HG02981 (cell line): Measurements from ENCODE around the gene SQSTM1.

ENCODE experiments used
- ATAC-seq: cut with Tn5 transposase; IDR thresholded peaks from one replicate; pipeline ENCODE4 v1.9.1; 2021; ENCODE audit warnings: mild to moderate bottlenecking, moderate library complexity; ENCODE audit not compliant: unreplicated experiment

Gene SQSTM1

DNA sequence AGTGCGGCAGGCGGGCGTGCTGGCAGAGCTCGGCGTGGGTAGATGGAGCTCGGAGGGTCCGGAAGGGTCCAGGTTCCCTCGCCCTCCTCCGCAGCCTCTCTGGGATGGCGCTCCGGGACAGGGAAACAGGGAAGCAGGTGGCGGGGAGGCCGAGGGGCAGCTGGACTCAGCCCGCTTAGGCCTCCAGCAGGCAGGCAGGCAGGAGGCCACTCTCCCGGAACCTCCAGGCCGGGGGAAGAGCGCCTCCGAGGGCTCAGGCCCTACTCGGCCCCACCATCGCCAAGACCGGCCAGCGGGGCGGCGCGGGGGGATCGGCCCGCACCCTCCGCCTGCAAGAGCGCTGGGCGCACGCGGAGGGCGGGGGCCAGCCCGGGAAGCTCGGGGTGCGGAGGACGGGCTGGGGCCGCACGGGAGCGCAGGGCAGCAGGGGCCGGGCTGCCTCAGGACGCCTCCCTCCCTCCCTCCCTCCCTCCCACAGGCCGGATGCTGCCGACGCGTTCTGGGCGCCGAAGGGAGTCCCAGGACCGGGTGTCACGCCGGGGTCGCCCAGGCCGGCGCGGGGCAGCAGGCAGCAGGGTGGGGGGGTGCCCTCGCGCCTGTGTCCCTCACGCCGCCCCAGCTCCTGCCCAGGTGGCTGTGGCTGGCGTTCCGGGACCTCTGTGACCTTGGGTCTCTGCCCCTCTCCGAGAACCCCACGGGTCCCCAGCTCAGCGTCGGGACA, 15.0 kb upstream of the SQSTM1 start:
- peak; percentile 29 for ATAC-seq

DNA sequence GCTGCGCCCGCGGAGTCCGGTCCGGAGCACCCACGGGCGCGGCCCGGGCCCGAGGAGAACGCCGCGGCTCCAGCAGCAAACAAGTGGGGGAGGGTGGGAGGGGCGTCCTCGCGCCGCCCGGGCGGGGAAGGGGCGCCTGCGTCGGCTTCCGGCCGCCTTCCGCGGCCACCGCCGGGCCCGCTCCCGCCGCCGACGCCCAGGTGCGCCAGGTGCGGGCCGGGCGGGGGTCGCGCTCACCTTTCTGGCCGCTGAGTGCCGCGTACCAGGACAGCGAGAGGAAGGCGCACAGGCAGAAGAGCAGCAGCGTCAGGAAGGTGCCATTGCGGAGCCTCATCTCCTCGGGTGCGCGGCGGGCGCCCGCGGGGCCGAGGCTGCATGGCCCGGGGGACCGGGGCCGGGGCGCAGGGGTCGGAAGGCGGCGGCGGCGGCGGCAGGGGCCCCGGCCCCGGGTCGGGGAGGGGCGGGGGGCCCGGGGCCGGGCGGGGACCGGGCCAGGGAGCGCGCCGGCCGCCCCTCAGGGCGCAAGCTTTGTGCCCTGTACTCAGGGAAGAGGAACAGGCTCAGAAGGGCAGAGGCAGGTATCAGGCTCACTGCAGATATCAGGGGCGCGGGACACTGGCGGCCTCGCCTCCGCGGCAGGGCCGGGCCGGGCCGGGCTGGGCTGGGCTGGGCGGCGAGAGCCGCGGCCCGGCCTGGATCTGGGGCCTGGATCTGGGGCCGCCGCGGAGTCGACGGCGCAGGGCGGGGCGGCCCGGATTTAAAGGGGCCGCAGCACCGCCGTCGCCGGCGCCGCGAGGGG, 14.3 kb upstream of the SQSTM1 start, which contains the start of gene MGAT4B:
Gene MGAT4B (minus strand): TSS at position 617 of the 799 bp plus-strand sequence. CDS start 283 bp downstream, at position 334.
- peak; percentile 58 for ATAC-seq

DNA sequence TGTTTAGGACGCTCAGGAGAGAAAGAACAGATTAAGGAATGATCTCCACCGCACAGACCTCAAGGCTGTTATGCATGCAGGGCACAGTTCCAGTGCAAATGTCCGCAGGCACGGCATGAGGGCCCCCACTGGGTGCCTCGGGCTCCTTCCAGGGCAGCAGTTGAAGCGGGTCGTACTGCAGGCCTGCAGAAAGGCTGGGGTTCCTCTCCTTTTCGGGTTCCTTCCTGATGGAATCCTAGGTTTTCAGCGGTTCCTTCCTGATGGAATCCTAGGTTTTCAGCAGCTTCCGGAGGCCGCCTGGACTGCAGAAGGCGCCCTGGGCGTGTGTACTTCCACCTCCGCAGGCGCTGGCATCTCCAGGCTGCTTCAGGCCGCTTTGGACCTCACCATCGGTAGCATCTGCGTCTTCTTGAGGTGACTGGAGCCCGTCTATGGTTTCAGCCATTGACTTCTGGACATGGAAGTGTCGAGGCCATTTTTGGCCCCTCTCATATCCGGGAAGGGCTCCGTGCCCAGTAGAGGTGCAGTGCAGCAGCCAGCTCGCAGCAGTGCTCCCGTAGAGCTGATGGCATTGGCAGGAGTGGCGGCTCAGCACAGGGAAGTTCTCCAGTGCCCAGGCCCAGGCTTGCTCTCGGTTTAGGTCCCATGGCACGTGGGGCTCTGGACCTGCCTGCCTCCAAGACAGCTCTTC, 8.4 kb upstream of the SQSTM1 start:
- no peak for ATAC-seq

DNA sequence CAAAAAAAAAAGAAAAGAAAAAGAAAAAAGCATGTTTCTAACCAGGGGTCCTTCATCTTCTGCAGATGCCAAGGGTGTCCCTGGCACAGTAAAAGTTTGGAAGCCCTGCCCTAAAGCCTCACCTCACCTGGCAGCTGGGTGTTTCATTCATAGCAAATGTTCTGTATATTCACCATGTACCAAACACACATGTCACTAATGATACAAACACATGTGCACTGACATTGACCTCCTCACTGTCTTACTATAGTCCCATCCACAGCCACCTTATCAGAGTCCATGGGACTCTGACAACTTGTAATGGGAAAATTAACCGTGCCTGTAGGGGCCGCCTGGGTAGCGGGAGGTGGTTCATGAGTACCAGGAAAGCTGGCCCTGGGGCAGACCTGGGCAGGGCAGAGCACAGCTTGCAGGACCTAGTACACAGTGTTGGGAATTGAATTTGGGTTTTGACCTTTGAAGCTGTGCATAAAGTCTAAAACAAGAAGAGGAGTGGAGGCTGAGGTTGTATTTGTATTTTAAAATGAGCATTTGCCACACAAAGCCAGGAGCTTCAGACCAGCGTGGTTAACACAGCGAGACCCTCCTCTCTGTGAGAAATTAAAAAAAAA, 7.6 kb upstream of the SQSTM1 start:
- no peak for ATAC-seq

DNA sequence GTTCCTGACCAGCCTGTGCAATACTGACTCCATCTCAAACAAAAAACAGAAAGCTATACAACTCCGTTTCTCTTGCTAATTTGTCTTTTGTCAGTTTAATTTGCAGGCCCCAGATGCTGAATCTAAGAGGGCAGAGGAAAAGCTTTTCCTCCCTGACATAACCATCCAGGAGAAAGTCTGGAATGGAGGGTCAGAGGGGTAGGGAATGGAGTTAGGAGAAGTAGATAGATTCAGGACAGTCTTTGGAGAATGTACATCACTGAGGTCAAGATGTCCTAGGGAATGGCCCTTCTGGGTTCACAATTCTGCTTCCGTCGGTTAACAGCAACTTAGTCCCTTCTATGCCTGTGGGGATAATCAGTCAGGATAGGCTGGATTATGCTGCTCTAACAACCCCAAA, 6.6 kb upstream of the SQSTM1 start:
- ATAC-seq = no peak

DNA sequence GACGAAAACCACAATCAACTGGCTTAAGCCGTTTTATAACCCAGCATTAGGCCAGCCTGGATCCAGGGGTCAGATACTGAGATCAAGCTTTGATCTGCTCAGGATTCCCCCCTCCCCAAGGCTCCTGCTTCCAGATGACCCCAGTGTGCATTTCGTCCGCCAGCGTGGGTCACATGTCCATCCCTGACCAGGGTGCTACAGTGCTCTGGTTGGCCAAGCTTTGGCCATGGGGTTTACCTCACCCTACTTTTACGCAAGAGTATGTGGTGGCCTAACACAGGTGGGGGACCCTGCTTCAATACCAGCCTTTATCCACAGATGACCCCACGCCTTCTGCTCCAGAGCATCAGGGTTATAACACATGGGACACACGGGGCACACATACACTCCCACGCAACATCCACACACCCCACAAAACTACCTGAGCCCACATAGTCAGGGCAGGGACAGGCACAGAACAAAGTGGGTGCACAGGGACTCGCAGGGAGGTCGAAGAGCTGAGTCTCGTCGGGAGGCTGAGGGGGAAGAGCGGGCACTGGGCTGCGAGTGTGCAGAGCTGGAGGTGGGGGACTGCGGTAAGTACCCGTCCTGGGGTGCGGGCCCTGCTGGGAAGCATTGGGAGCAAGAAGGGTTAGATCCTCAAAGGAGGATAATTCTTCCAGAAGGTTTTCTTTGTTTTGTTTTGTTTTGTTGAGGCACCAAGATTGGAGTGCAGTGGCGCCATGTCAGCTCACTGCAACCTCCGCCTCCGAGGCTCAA, 5.0 kb upstream of the SQSTM1 start:
- no peak for ATAC-seq

DNA sequence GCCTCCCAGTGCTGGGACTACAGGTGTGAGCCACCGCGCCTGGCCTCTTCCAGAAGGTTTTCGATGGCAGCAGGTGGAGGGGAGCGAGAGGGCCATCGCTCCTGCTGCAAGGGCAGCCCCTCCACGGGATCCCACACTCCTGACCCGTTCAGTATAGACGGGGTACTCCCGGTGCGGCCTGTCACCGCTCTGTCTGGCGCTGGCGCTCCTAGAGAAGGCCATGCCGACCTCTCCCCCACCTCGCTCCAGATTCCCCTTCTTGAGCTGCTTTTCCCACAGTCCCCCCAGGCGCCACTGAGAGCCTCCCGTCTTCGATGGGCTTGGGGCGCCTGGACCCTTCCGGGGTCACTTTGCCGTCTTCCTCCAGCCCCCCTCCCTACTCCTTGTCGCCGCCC, 4.3 kb upstream of the SQSTM1 start:
- no peak for ATAC-seq

DNA sequence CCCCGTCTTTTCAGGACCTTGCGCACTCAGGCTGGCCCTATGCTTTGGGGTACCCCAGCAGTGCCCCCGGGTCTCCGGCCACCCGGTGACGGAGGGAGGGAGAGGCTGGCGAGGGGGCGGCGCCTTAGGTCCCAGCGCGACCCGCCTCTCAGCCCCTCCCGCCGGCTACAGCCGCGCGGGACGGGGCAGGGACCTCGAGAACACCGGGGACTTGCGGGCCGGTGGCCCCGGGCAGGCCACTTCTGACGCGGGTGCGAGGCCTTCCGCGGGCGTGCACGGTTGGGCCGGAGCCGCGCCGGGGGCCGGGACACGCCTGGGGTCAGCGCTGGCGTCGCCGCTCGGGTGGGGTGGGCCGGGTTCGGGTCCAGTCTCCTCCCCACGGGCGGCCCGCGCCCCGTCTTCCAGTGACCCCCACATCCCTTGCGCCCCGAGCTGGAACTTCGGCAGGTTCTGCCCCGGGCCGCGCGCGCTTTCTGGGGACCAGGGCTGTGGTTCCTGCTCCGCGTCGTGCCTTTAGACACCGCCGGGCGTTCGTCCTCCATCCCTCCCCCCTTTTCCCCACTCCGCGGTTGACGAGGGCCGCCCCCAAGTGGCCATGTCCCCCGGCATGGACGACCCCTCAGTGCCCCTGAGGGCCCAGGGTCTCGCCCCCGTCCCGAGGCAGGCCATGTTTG, 3.8 kb upstream of the SQSTM1 start:
- ATAC-seq = no peak

DNA sequence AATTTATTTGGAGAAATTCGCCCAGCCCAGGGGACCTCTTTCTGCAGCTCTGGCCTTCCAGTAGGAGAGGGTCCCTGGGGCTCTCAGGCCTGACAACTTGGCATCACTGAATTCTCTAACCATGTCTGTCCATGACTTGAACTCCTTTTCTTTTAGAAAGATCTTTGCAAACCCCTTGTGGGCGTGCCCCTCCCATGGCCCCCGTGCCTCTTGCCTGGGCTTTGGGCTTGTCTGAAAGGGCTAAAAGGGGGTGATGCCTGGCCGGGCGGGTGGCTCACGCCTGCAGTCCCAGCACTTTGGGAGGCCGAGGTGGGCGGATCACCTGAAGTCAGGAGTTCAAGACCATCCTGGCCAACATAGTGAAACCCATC, 3.2 kb upstream of the SQSTM1 start:
- no peak for ATAC-seq

DNA sequence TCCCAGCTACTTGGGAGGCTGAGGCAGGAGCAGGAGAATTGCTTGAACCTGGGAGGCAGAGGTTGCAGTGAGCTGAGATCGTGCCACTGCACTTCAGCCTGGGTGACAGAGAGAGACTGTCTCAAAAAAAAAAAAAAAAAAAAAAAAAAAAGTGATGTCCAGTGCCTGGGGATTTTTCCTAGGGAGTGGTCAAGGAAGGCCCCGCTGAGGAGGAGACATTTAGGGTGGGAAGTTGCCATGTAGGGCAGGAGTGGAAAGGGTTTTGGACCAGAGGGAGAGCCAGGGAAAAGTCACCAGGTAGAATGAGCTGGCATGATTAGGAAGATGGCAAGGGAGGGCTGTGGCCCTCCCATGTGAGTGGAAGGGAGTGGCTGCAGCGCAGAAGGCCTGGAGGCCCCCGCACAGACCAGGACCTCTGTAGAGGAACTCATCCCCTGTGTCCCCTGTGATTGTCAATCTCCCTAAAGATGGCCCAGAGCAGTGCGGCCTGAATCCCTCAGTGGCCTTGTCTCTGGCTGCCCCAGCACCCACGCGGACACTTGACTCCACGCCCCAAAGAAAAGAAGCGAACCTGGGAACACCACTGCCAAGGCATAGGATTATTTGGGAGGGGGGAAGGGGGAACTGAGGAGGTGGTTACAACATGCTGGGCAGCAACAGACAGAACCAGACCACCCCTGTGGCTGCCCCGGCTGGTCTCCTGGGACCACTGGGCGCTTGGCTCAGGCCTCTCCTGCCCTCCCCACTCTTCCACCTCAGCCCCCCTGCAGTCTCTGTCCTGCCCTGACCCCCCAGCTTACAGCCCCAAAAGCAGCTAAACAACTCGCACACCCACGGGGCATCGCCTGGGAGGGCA, 2.6 kb upstream of the SQSTM1 start:
- no peak for ATAC-seq

DNA sequence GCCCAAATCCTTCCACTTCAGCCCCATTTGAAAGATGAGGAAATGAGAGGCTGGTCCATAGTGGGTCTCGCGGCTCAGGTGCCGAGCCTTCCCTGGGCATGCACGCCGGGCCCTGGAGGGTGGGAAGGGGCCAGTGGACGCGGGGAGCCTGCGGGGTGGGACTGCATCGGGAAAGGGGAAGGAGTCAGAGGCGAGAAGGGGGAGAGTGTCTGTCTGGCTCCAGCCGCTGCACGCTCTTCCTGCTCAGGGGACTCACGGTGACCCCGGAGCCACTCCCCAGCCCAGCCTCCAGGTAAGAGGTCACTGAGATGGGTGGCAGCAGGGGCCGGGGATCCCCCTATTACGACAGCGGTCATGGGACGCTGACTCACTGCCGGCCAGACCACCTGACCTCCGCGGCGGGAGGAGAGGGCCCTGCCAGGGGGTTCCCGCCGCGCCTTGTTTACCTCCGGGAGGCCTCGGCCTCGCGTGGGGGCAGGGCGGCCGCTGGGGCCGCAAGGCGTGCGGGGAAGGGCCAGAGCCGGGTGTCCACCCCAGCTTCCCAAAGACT, 1.9 kb upstream of the SQSTM1 start:
- ATAC-seq = peak; percentile 61

DNA sequence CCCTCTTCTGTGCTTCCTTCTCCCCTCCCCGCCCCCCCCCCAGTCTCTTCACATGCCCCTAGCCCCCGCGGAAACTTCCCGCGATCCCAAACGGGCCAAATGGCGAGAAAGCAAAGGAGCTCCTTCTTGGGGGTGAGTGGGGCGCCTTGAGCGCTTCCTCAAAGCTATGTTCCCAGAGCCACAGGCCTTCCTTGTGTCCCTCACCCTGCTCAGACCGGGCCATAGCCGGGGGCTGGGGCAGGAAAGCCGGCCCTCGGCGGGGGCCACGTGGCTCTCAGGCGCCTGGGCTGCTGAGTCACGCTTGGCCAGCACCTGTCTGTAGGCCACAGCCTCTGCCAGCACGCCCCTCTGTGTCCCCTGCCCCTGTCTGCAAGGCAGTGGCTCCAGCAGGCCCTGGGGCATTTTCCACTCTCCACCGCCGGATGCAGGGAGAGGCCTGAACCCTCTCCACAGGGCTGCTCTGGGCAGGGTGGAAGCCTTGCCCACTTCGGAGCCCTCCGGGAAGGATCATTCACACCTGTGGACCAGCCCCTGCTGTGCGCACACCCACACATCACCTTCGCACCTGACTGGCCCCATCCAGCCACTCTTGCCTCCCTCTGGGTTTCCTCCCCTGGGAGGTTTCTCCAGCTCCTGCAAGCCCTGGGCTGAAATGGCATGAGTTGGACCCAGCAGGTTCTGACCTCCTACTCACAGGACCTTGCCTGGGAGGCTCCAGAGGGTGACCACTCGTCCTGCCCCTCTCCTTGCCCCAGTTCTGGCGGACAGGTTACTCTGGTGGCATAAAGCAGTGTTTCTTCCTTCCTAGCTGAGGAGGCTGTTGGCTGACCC, 1.2 kb upstream of the SQSTM1 start:
- ATAC-seq = no peak

DNA sequence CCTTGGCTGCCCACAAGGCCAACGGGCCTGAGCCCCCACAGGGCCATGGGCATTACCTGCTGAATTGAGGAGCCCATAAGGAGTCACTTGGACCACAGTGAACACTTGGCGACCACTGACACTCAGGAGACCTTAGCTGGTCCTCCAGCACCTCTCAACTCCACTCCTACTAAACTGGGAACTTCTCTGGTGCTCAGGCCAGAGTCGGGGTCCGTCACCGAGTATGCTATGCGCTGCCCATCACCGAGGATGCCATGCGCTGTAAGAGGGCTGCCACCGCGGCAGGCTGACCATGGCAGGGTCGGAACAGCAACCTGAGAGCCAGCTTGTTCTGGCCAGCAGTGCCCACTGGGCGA, 600 bp upstream of the SQSTM1 start:
- no peak for ATAC-seq

DNA sequence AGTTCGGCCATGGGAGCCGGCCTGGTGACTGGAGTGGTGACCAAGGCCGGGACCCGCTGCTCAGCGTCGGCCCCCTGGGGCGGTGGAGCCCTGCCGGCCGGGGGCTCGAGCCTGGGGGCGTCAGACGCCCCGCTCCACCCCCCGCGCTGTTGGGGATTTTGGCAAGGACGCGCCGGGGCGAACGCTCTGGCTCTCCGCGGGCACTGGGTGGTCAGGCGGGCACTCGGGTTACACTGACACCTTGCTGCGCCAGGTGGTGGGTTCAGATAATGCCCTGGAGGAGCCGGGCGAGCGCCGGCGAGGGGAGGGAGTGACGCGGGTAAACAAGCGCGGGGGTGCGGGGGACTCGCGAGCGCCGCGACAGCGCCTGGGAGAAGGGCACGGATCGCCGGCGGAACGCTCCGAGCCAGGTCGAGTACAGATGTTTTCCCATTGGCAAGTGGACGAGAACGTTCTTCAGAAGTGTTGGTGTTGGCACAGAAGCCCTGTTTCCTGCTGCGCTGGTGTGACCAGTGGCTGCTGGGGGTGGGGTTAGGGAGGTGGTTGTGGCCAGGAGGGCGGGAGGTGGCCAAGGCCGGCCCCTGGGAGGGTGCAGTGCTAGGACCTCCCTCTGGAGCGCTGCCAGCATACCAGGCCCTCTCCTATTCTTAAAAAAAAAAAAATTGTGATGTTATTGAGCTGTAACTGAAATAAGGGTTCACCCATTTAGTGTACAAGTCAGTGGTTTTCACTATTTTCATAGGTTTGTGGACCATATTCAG, 773 bp downstream of the SQSTM1 start:
- peak; percentile 41 for ATAC-seq

DNA sequence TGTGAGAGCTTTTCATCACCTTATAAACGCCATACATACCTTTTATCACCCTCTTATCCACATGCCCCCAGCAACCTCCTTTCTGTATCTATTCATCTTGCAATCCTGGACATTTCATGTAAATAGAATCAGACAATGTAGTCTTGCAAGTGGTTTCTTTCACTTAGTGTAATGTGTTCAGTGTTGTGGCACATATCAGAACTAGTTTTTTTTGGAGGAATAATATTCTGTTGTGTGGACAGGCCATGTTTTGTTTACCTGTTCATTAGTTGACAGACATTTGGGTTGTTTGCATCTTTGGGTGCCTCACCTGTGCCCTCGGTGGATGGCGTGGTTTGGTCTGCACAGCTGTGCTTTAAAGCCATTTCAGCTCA, 1.3 kb downstream of the SQSTM1 start:
- ATAC-seq = no peak

DNA sequence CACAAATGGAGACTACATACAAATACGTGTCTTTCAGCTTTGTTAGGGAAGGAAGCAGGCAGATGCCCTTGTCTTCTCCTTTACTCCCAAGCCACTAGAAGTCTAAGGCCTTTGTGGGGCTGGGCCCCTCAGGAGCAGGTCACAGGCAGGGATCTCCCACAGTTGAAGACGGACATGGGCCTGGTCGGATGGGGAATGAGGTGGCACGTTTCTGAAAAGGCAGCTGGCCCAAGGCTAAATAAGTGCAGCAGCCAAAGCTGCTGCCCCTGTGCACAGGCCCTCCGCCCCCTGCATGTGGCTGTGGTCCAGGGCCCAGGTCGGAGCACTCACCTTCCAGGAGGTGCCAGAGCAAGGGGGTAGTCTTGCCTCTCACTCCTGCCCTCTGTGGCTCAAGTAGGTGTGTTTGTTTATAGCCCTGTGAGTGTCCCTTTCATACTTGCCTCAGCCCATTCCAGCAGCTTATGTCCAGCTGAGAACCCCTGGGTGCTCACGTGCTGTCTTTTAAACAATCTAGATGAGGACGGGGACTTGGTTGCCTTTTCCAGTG, 1.8 kb downstream of the SQSTM1 start:
- no peak for ATAC-seq
